ENCODE results near the gene TRDMT1. TPM values are rescaled to one million over a fixed set of nuclear protein-coding genes. Genes with fewer than 3 reads are reported as not detected.

Gene TRDMT1, protein sequence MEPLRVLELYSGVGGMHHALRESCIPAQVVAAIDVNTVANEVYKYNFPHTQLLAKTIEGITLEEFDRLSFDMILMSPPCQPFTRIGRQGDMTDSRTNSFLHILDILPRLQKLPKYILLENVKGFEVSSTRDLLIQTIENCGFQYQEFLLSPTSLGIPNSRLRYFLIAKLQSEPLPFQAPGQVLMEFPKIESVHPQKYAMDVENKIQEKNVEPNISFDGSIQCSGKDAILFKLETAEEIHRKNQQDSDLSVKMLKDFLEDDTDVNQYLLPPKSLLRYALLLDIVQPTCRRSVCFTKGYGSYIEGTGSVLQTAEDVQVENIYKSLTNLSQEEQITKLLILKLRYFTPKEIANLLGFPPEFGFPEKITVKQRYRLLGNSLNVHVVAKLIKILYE
- 6.2 and 7.3 TPM in 2 replicates for total RNA-seq

DNA sequence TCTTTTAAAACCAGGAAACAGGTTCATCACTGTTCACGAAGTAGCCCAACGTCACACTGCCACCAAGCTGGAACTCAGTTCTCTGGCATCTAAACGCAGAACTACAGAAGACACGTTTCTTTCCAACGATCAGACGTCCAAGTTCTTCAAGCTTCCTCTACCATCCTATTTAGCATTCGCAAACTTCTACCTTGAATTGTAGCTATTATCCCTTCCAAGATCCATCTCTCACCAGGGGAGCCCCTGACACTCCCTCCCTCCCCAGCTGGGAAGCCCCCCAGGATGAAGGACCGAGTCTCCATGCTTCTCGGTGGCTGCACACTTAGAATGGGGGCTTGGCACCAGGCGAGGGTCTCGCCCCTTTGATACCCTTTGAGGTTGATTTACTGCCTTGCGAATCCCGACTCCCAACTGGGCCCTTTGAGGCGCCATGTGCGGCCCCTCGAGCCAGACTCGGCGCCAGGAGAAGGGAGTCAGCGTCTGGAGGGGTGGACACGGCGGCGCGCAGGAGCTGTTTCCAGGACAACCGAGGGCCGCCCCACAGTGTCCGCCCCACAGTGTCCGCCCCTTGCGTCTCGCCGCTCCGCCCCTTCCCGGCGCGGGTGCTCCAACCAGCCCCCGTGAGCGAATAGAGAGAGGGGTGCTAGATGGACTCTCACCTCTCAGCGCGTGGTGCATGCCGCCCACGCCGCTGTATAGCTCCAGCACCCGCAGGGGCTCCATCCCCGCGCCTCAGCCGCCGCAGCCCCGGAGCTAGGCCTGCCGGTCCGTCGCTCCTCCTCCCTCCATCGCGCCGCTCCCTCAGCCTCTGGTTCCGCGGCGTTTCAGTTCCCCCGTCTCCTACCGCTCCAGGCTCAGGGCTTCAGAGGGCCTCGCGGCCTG is at the start of gene TRDMT1:
Gene TRDMT1 (minus strand): TSS at position 761 of the 882 bp plus-strand sequence. CDS start 38 bp downstream, at position 723.

DNA sequence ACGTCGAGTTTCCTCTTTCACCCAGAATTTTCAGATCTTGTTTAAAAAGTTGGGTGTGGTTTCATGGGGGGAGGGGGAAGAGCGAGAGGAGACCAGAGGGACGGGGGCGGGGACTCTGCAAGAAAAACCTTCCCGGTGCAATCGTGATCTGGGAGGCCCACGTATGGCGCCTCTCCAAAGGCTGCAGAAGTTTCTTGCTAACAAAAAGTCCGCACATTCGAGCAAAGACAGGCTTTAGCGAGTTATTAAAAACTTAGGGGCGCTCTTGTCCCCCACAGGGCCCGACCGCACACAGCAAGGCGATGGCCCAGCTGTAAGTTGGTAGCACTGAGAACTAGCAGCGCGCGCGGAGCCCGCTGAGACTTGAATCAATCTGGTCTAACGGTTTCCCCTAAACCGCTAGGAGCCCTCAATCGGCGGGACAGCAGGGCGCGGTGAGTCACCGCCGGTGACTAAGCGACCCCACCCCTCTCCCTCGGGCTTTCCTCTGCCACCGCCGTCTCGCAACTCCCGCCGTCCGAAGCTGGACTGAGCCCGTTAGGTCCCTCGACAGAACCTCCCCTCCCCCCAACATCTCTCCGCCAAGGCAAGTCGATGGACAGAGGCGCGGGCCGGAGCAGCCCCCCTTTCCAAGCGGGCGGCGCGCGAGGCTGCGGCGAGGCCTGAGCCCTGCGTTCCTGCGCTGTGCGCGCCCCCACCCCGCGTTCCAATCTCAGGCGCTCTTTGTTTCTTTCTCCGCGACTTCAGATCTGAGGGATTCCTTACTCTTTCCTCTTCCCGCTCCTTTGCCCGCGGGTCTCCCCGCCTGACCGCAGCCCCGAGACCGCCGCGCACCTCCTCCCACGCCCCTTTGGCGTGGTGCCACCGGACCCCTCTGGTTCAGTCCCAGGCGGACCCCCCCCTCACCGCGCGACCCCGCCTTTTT is 26.9 kb upstream of the TRDMT1 start, which contains the start of gene VIM:
Gene VIM (plus strand): TSS at position 151 of the 925 bp plus-strand sequence. CDS start 1,182 bp downstream, outside the sequence.

DNA sequence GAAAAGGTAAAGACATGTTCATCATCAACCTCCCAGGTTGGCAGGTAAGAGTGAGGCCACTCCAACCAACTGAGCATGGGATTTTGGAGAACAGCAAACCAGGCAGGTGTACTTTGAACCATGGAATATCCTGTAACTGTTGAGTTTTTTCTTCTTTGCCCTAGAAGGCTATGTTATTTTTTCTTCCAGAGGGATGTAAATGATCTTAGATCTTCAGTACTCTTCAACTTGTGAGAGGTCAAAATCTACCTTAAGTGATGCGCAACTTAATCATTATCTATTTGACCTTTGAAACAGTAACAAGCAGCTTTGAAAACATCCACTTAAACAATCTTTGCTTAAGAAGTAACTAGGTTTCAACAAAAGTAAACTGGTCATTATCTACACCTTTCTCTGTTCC is 71.7 kb downstream of the TRDMT1 start, which contains the start of gene CUBN:
Gene CUBN (minus strand): TSS at position 71 of the 400 bp plus-strand sequence. CDS start 46 bp downstream, at position 25.

Other genes starting within 250 kb of the TRDMT1 start
- gene CUBN, start 71.9 kb downstream of the TRDMT1 start, total RNA-seq: 4.9 and 6.8 TPM in 2 replicates
- gene VIM, start 26.6 kb upstream of the TRDMT1 start, total RNA-seq: 4,629 and 5,225 TPM in 2 replicates

Measured in epithelial cell of umbilical artery (primary cell).